Upper lobe of right lung (tissue), 1 donor: Measurements from ENCODE around the gene VPS18. TPM values are rescaled to one million over a fixed set of nuclear protein-coding genes. Genes with fewer than 3 reads are reported as not detected.
A peak's percentile ranks its signal among the peaks of the same experiment; 100 is the strongest.

Source experiments
- ATAC-seq: fragments of 200-7000 bp; cut with Tn5 transposase; one replicate; pipeline ENCODE4 v1.9.1; 2020; ENCODE audit warnings: mild to moderate bottlenecking, moderate library complexity
- DNase-seq: peaks from one replicate; pipeline ENCODE4 v3.0.0-alpha.2; 2020
- H3K27ac ChIP-seq: fragments of 200-600 bp; one replicate; pipeline ENCODE4 v1.8.0; 2022
- H3K27me3 ChIP-seq: fragments of 200-600 bp; one replicate; pipeline ENCODE4 v1.8.0; 2022; ENCODE audit warnings: mild to moderate bottlenecking
- H3K36me3 ChIP-seq: fragments of 200-600 bp; one replicate; pipeline ENCODE4 v1.8.0; 2022
- H3K4me1 ChIP-seq: fragments of 200-600 bp; one replicate; pipeline ENCODE4 v1.8.0; 2022
- H3K4me3 ChIP-seq: fragments of 200-600 bp; one replicate; pipeline ENCODE4 v1.8.0; 2022; ENCODE audit warnings: mild to moderate bottlenecking
- H3K9me3 ChIP-seq: fragments of 200-600 bp; one replicate; pipeline ENCODE4 v1.8.0; 2022
- intact Hi-C: fragments of 100-400 bp; cut with DNase I; formaldehyde crosslinking; loops from one replicate; pipeline ENCODE4 v1.11.0; 2022
- total RNA-seq: library from RNA; stranded (reverse); fragmentation: NEBNext Ultra II Directional; extraction: Animal tissue kit (Norgen Biotek cat#: 25700); gene quantifications from one replicate; pipeline ENCODE4 v1.2.1, GENCODE V29; 2021
- TF ChIP-seq, protein P1 (sequence below): fragments of 200-600 bp; IDR thresholded peaks from one replicate; pipeline ENCODE4 v1.8.0; 2022; ENCODE audit warnings: antibody characterized with exemption
- donor health status: DM: no; HTN: yes; CAD: no; lungs with severe emphysema.

The VPS18 gene
- total RNA-seq, 1 donor from 2014 or later, result 24.5 TPM

DNA sequence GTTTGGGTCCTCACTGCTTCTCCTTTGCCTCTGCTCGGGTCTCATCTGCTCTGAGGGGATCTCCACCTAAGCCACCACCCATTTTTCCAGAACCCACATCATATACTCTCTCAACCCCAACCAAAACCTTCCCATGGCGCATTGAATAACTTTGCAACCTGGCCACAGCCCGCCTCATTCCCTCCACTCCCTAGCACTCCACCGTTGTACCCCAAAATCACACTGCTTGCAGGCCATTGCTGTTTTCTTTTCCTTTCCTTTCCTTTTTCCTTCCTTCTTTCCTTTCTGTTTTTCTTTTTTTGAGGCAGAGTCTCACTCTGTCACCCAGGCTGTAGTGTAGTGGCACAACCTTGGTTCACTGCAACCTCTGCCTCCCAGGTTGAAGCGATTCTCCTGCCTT is 3.1 kb upstream of the VPS18 start:
- H3K36me3 ChIP-seq, result peaks cover 4% of the 10 kb centered on the region
- intact Hi-C loops, result no loop called here

DNA sequence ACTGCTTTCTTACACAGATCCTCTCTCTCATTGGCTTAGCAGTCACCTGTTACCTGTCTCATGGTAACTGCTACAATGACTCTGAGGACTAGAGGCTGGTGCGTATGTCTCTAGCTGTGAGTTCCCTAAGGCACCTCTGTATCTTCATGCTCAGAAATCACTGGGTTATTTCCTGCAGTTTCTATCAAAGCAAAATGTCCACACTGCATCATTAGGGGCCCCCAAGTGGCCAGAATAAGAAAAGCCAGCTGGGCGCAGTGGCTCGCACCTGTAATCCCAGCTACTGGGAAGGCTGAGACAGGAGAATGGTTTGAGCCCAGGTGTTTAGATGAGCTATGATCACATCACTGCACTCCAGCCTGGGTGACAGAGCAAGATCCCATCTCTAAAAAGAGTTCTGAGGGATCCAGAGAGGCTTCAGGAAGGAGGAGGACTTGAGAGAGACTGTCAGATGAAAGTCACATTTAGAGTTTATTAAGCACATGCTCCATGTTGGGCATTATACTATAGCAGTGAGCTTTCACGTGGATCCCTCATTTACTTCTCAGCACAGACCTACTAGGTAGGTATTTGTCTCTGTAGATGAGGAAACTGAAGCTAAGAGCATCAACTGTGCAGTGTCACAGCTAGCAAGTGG is 2.3 kb upstream of the VPS18 start:
- peaks cover 12% of the 10 kb centered on the region for H3K36me3 ChIP-seq
- no peaks in the 10 kb centered on the region for H3K9me3 ChIP-seq
- TF ChIP-seq, protein P1, sequence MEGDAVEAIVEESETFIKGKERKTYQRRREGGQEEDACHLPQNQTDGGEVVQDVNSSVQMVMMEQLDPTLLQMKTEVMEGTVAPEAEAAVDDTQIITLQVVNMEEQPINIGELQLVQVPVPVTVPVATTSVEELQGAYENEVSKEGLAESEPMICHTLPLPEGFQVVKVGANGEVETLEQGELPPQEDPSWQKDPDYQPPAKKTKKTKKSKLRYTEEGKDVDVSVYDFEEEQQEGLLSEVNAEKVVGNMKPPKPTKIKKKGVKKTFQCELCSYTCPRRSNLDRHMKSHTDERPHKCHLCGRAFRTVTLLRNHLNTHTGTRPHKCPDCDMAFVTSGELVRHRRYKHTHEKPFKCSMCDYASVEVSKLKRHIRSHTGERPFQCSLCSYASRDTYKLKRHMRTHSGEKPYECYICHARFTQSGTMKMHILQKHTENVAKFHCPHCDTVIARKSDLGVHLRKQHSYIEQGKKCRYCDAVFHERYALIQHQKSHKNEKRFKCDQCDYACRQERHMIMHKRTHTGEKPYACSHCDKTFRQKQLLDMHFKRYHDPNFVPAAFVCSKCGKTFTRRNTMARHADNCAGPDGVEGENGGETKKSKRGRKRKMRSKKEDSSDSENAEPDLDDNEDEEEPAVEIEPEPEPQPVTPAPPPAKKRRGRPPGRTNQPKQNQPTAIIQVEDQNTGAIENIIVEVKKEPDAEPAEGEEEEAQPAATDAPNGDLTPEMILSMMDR, result peak; percentile 71
- DNase-seq (no peak), ATAC-seq (peak; percentile 17)
- no peak overlapping the region for H3K4me3 ChIP-seq
- intact Hi-C loops, result no loop called here
- peaks cover 10% of the 10 kb centered on the region for H3K4me1 ChIP-seq
- no peaks in the 10 kb centered on the region for H3K27me3 ChIP-seq
- no peak overlapping the region for H3K27ac ChIP-seq

More for the DNA sequence above, 3.1 kb upstream of the VPS18 start:
- H3K27ac ChIP-seq, result no peak overlapping the region
- peaks cover 10% of the 10 kb centered on the region for H3K4me1 ChIP-seq
- no peak overlapping the region for H3K4me3 ChIP-seq
- TF ChIP-seq, protein P1, result no peak
- no peaks in the 10 kb centered on the region for H3K27me3 ChIP-seq
- ATAC-seq, result no peak
- no peak for DNase-seq
- H3K9me3 ChIP-seq, result no peaks in the 10 kb centered on the region

- DNase-seq (no peak), ATAC-seq (no peak)
- intact Hi-C loops, result no loop called here
- Histone ChIP-seq H3K27ac (no peak overlapping the region), H3K27me3 (no peaks in the 10 kb centered on the region), H3K9me3 (no peaks in the 10 kb centered on the region), H3K36me3 (peaks cover 18% of the 10 kb centered on the region), H3K4me3 (no peak overlapping the region), H3K4me1 (peaks cover 10% of the 10 kb centered on the region)
- TF ChIP-seq, protein P1, result no peak
These were observed 1.7 kb upstream of the VPS18 start for GRCh38 chr15:40892447-40893012.

GRCh38 chr15:40893019-40893670 is 1.1 kb upstream of the VPS18 start:
- Histone ChIP-seq H3K27me3 (no peaks in the 10 kb centered on the region), H3K4me1 (peaks cover 10% of the 10 kb centered on the region), H3K27ac (no peak overlapping the region), H3K4me3 (no peak overlapping the region), H3K36me3 (peaks cover 23% of the 10 kb centered on the region), H3K9me3 (no peaks in the 10 kb centered on the region)
- ATAC-seq (no peak), DNase-seq (no peak)
- intact Hi-C loops, result no loop called here
- TF ChIP-seq, protein P1, result no peak

GRCh38 chr15:40894681-40895448 is 615 bp downstream of the VPS18 start:
- intact Hi-C loops, result no loop called here
- peaks cover 10% of the 10 kb centered on the region for H3K4me1 ChIP-seq
- peak overlapping the region; percentile 97 for H3K4me3 ChIP-seq
- TF ChIP-seq, protein P1, result peak; percentile 44
- no peaks in the 10 kb centered on the region for H3K9me3 ChIP-seq
- no peaks in the 10 kb centered on the region for H3K27me3 ChIP-seq
- DNase-seq, result peak; percentile 82
- H3K36me3 ChIP-seq, result peaks cover 40% of the 10 kb centered on the region
- peak; percentile 56 for ATAC-seq
- H3K27ac ChIP-seq, result peak overlapping the region; percentile 88
